Psoas muscle (tissue), 8 donors: ENCODE data around the gene CABLES2. TPM values are rescaled to one million over a fixed set of nuclear protein-coding genes. Genes with fewer than 3 reads are reported as not detected.

Source experiments
- ATAC-seq, 4 donors: fragments of 200-7000 bp; cut with Tn5 transposase; one replicate each; pipeline ENCODE4 v1.9.1; 2020; ENCODE audit warnings: moderate library complexity in 3 of 4, mild to moderate bottlenecking in 2 of 4
- DNase-seq, 2 donors: peaks; one replicate each; pipeline ENCODE4 v3.0.0-alpha.2; 2020
- H3K27ac ChIP-seq: fragments of 200-600 bp; one replicate; pipeline ENCODE4 v1.8.0; 2022
- H3K27me3 ChIP-seq, 3 donors: fragments of 200-600 bp in 1 of 3; one replicate each; pipeline versions ENCODE4 v1.6.1 to v1.8.0; 2013 to 2022; ENCODE audit warnings: low read length in 2 of 3, mild to moderate bottlenecking in 2 of 3, moderate library complexity in 1 of 3; ENCODE audit not compliant: insufficient read depth in 3 of 3
- H3K36me3 ChIP-seq, 2 donors: fragments of 200-600 bp in 1 of 2; one replicate each; pipeline versions ENCODE4 v1.6.1 to v1.8.0; 2013 to 2022; ENCODE audit warnings: low read depth in 1 of 2, mild to moderate bottlenecking in 1 of 2, moderate library complexity in 1 of 2; ENCODE audit not compliant: insufficient read depth in 1 of 2
- H3K4me1 ChIP-seq: fragments of 200-600 bp; one replicate; pipeline ENCODE4 v1.8.0; 2022
- H3K4me3 ChIP-seq: fragments of 200-600 bp; one replicate; pipeline ENCODE4 v1.8.0; 2022; ENCODE audit warnings: mild to moderate bottlenecking
- H3K9me3 ChIP-seq: fragments of 200-600 bp; one replicate; pipeline ENCODE4 v1.8.0; 2022
- WGBS, 3 donors: extraction: QIAGEN DNeasy Blood & Tissue Kit; methylation state at CpG; one replicate each; pipeline versions ENCODE4 v1.1.6 to v1.1.7; 2013; 5-methylcytosine and 5-hydroxymethylcytosine counted together
- intact Hi-C, 2 donors: fragments of 100-400 bp; cut with DNase I; formaldehyde crosslinking; loops; one replicate each; pipeline versions ENCODE4 v1.11.0 to v1.14.2; 2022
- polyA plus RNA-seq, 3 donors: library from polyadenylated mRNA; stranded (reverse); fragments of 200-250 nt; gene quantifications; one replicate each; pipeline ENCODE4 v1.2.3, GENCODE V29; 2013
- total RNA-seq, 4 donors: library from RNA; stranded (reverse); fragmentation: NEBNext Ultra II Directional in 2 of 4; extraction: Animal tissue kit (Norgen Biotek cat#: 25700) in 2 of 4; gene quantifications; one replicate each; pipeline versions ENCODE4 v1.2.1 to v1.2.4, GENCODE V29; 2021 to 2023
- TF ChIP-seq, protein P1 (sequence below): fragments of 200-600 bp; IDR thresholded peaks from one replicate; pipeline ENCODE4 v1.8.0; 2022; ENCODE audit warnings: antibody characterized with exemption
- donor health status: healthy with polysubstance abuse.
- donor health status: DM: no; HTN: no; CAD: no; lungs with moderate emphysema.
- donor health status: Bipolar disorder and iron deficiency.
- donor health status: healthy.
- donor health status: DM: yes; HTN: yes; CAD: no.
- donor health status: DM: no; HTN: no; CAD: no.
- donor health status: DM: no; HTN: no; CAD: no.
- donor health status: DM: yes; HTN: yes; CAD: no.

CABLES2 gene
- total and polyA plus RNA-seq, 7 donors = 2.4 to 4.3 (median 3.8) TPM

- TF ChIP-seq, protein P1, sequence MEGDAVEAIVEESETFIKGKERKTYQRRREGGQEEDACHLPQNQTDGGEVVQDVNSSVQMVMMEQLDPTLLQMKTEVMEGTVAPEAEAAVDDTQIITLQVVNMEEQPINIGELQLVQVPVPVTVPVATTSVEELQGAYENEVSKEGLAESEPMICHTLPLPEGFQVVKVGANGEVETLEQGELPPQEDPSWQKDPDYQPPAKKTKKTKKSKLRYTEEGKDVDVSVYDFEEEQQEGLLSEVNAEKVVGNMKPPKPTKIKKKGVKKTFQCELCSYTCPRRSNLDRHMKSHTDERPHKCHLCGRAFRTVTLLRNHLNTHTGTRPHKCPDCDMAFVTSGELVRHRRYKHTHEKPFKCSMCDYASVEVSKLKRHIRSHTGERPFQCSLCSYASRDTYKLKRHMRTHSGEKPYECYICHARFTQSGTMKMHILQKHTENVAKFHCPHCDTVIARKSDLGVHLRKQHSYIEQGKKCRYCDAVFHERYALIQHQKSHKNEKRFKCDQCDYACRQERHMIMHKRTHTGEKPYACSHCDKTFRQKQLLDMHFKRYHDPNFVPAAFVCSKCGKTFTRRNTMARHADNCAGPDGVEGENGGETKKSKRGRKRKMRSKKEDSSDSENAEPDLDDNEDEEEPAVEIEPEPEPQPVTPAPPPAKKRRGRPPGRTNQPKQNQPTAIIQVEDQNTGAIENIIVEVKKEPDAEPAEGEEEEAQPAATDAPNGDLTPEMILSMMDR = no peak
- H3K36me3 ChIP-seq = peaks cover 0 to 69% of the 10 kb centered on the region in 2 donors
- 84% methylated on average over 42 to 44 of the region's 44 CpGs for WGBS, 3 donors
- ATAC-seq (no peak), DNase-seq (no peak)
- H3K9me3 ChIP-seq = no peaks in the 10 kb centered on the region
- intact Hi-C loops = no loop called here
- no peak overlapping the region for H3K27ac ChIP-seq
- peaks cover 9% of the 10 kb centered on the region for H3K4me1 ChIP-seq
- H3K4me3 ChIP-seq = no peak overlapping the region
- no peaks in the 10 kb centered on the region for H3K27me3 ChIP-seq
These were observed 15.7 kb downstream of the CABLES2 start for GRCh38 chr20:62391165-62392076.

DNA sequence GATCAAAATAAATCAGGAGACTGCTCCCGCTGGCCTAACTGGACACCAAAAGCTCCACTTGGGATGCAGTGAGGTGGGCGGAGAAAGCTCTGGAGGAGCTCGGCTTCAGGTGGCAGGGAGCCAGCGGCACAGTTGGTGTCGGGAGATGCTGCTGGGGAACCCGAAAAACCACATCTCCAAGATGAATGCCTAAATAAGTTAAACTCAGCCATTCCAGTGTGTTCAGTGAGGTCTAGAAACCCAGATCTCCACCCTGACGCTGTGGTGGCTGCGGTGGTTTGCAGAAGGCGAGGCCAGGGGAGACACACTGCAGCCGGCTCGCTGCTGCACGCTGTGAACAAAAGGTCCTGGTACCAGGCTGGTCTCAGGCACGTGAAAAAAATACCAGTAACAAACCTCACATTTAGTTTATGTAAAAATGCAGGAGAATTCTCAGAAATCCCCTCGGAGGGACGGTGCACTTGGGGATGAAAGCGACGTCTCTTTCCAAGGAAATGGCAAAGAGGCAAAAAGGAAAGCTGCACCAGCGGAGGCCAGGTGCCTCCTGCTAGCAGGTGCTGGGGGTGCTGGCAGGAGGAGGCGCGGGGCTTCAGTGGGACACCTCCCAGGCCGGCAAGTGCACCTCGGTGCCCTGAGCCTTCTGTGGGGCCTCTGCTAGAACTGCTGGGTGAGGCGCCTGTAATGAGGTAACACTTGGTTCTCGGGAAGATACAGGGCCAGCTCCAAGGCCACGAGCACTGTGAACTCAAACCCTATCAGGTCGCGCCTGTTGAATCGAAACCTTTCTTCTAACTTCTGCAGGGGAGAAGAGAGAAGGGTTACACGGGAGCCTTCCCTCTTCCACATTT is 16.5 kb downstream of the CABLES2 start:
- Histone ChIP-seq H3K4me1 (peaks cover 12% of the 10 kb centered on the region), H3K9me3 (no peaks in the 10 kb centered on the region), H3K4me3 (no peak overlapping the region), H3K27ac (no peak overlapping the region), H3K27me3 (no peaks in the 10 kb centered on the region), H3K36me3 (peaks cover 0 to 68% of the 10 kb centered on the region in 2 donors)
- ATAC-seq = no peak
- intact Hi-C loops = no loop called here
- TF ChIP-seq, protein P1 = no peak
- WGBS, 3 donors = 74 to 83% (median 77%) methylated on average over 29 of the region's 29 CpGs
- no peak for DNase-seq

DNA sequence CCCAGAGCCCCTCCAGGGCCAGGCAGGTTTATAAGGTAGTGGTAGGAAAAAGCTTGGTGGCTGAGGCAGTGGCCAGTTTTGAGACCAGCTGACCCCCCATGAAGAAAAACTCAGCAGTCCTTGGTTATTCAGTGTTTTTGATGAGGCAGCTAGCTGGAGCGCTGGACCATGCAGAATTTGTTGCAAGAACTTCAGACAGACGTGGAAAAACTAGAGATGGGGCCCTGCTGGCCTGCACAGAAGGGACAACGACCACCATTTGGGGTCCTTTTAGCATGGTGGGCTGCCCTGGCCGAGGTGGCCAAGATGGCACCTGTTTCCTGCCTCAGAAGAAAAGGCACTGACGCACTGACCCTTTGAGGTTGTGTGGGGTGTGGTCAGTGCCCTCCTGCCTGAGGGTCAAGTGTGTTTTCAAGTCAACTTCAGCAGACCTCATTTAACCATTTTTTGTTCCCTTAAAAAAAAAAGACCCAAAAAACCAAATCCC is 17.4 kb downstream of the CABLES2 start:
- Histone ChIP-seq H3K9me3 (no peaks in the 10 kb centered on the region), H3K4me3 (no peak overlapping the region), H3K27me3 (no peaks in the 10 kb centered on the region), H3K36me3 (peaks cover 0 to 63% of the 10 kb centered on the region in 2 donors), H3K4me1 (peaks cover 21% of the 10 kb centered on the region), H3K27ac (no peak overlapping the region)
- intact Hi-C loops = loop anchor here (10.0 kb wide), 2 partner anchors 205 to 415 kb away; partner anchors contain the start of genes MTG2 (in 2 of the 2) and OGFR (in 1 of the 2)
- no peak for ATAC-seq
- no peak for DNase-seq
- 66 to 75% (median 74%) methylated on average over 5 of the region's 5 CpGs for WGBS, 3 donors
- TF ChIP-seq, protein P1 = no peak

GRCh38 chr20:62388839-62389600 is 18.1 kb downstream of the CABLES2 start:
- no peak overlapping the region for H3K27ac ChIP-seq
- H3K4me3 ChIP-seq = no peak overlapping the region
- peaks cover 22% of the 10 kb centered on the region for H3K4me1 ChIP-seq
- H3K36me3 ChIP-seq = peaks cover 0 to 62% of the 10 kb centered on the region in 2 donors
- intact Hi-C loops = loop anchor here (10.0 kb wide), 2 partner anchors 204 to 416 kb away; partner anchors contain the start of genes MTG2 (in 2 of the 2) and OGFR (in 1 of the 2)
- TF ChIP-seq, protein P1 = no peak
- WGBS, 3 donors = 79 to 82% (median 81%) methylated on average over 11 of the region's 11 CpGs
- ATAC-seq (no peak), DNase-seq (no peak)
- no peaks in the 10 kb centered on the region for H3K9me3 ChIP-seq
- H3K27me3 ChIP-seq = no peaks in the 10 kb centered on the region
